ENCODE results near the gene CXorf58.

DNA sequence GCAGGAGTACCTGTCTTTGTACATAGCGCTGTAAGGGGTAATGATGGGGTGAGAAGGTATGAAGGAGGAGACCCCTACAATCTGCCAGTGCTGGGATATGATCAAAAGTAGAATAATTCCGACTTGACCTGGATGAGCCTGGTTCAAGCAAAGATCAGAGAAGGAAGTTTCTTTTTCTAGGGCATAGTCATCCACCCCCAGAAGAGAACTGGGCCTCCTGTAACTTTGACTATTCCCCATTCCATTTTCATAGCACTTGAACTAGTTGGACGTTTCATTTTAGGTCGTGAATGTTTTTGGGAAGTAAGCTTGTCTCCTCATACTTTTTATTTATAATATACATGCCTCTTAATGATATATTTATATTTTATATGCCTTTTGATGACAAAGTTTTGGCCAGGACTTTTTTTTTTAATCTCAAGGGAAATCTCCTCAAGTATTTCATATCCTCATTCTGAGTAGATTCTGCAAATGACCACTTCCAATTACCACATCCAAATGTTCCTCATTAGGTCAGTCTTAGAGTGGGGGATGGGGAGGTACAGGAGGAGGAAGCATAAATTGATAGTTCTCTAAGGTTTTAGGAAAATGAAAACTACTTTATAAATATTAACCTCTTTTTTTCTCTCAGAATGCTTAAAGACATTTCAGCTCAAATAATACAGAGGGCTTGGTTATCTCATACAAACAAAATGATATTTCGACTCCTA lies 3.5 kb downstream of the CXorf58 start:
- TF ChIP-seq, protein P1, sequence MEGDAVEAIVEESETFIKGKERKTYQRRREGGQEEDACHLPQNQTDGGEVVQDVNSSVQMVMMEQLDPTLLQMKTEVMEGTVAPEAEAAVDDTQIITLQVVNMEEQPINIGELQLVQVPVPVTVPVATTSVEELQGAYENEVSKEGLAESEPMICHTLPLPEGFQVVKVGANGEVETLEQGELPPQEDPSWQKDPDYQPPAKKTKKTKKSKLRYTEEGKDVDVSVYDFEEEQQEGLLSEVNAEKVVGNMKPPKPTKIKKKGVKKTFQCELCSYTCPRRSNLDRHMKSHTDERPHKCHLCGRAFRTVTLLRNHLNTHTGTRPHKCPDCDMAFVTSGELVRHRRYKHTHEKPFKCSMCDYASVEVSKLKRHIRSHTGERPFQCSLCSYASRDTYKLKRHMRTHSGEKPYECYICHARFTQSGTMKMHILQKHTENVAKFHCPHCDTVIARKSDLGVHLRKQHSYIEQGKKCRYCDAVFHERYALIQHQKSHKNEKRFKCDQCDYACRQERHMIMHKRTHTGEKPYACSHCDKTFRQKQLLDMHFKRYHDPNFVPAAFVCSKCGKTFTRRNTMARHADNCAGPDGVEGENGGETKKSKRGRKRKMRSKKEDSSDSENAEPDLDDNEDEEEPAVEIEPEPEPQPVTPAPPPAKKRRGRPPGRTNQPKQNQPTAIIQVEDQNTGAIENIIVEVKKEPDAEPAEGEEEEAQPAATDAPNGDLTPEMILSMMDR (IDR thresholded peaks at IDR 0.05; ENCODE audit: control extremely low read depth in 1 of 3, insufficient read depth in 1 of 3, low read depth in 1 of 3, low read length in 3 of 3) = no peak
- TF ChIP-seq ZNF274 (IDR thresholded peaks at IDR 0.05; ENCODE audit: borderline replicate concordance, extremely low read depth, low read length) = no peak
- no peak for TF ChIP-seq JUND (IDR thresholded peaks at IDR 0.05; ENCODE audit: low read length)
- TF ChIP-seq POLR2A (IDR thresholded peaks at IDR 0.05; ENCODE audit: control extremely low read depth in 1 of 2, low read depth in 2 of 2, low read length in 2 of 2) = no peak
- TF ChIP-seq POLR2AphosphoS5 (IDR thresholded peaks at IDR 0.05; ENCODE audit: low read depth, low read length) = no peak
